CD4-positive, alpha-beta T cell treated with Interleukin-4 for 1 hour (primary cell): ENCODE measurements around the gene KRT81.
A peak's percentile ranks its signal among the peaks of the same experiment; 100 is the strongest.
"Not testable (repeated sequence)": the region's sequence is repeated elsewhere in the genome, so short reads cannot be mapped to it uniquely, and the experiment has no call there.

Source experiments
- DNase-seq, 2 donors: peaks; one replicate each; pipeline ENCODE4 v3.0.0-alpha.2; 2020 to 2022

The KRT81 gene

DNA sequence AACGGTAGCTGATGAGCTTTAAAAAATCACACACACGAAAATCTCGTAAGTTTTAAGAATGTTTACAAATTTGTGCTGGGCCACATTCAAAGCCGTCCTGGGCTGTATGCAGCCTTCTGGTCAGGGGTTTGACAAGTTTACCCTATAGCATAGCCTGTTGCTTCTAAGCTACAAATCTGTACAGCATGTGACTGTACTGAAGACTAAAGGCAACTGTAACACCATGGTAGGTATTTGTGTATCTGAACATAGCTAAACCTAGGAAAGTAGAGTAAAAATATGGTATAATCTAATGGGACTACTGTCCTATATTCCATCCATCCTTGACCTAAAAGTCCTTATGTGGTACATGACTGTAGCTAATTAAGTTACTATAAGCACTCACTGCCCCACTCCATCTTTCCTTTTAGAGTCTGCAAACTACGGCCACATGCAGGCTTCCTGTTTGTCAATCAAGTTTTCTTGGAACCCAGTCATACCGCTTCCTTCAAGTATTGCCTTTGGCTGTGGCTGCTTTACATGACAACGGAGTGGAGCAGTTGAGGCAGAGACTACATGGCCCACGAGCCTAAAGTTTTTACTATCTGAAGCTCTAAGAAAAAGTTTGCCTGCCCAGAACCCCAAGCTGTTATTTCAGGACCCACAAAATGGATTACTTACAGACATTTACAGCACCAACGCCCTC is 39.8 kb downstream of the KRT81 start:
- no peak for DNase-seq

- no peak for DNase-seq
These were observed 41.0 kb downstream of the KRT81 start for GRCh38 chr12:52250048-52250990.

DNA sequence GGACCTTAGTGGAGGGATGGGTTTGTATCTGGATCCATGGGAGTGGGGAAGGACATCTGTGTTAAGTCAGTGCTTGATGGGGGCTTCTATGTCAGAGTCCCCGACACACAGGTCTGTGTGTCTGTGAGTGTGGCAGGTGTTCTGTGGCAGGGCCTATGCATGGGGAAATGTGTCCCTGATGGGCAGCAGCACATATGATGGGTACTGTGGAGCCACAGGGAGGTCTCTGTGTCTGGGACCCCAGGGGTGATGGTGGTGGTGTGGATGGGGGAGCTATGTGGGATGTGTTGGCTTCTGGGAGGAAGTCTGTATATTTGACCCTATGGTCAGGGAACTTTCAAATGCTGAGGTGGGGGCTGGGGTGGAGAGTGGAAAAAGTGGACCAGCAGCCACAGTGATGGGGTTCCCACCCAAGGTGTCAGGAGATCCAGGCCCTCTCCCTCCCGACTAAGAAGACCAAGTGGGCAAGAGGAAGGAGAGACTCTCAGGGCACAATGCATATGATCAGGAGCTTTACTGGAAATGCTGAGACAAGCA is 41.8 kb downstream of the KRT81 start:
- no peak for DNase-seq

DNA sequence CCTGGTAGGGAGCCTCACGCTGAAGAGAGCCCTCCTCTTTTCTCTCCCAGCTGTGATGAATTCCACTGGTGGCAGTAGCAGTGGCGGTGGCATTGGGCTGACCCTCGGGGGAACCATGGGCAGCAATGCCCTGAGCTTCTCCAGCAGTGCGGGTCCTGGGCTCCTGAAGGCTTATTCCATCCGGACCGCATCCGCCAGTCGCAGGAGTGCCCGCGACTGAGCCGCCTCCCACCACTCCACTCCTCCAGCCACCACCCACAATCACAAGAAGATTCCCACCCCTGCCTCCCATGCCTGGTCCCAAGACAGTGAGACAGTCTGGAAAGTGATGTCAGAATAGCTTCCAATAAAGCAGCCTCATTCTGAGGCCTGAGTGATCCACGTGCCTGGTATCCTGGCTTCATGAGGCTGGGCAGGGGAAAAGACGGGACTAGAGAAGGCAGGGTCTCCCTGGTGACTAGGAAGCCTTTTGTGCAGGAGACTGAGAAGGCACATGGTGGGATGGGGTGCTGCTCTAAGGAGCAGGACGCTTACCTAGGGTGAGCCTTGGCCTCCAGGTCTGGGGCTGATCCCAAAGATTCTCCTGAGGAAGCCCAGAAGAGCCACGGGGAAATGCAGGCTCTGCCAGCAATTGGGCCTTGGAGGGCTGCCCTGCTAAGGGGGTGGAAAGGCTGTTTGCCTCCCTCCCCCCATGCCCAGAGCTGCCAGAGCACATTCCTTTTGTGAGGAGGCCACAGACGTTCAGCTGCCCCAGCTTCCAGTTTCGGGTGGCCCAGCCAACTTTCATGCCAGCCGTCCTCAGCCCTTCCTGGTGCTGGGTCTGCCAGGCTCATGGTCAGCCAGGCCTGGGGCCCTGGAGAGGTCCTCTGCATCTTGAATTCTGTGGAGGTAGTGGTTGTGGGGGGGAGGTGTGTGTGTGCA is 42.5 kb downstream of the KRT81 start:
- no peak for DNase-seq

GRCh38 chr12:52247622-52248540 is 43.5 kb downstream of the KRT81 start:
- DNase-seq = no peak

- no peak for DNase-seq
These were observed 44.4 kb downstream of the KRT81 start for GRCh38 chr12:52246720-52247621.

GRCh38 chr12:52245962-52246569 is 45.3 kb downstream of the KRT81 start:
- DNase-seq = no peak

DNA sequence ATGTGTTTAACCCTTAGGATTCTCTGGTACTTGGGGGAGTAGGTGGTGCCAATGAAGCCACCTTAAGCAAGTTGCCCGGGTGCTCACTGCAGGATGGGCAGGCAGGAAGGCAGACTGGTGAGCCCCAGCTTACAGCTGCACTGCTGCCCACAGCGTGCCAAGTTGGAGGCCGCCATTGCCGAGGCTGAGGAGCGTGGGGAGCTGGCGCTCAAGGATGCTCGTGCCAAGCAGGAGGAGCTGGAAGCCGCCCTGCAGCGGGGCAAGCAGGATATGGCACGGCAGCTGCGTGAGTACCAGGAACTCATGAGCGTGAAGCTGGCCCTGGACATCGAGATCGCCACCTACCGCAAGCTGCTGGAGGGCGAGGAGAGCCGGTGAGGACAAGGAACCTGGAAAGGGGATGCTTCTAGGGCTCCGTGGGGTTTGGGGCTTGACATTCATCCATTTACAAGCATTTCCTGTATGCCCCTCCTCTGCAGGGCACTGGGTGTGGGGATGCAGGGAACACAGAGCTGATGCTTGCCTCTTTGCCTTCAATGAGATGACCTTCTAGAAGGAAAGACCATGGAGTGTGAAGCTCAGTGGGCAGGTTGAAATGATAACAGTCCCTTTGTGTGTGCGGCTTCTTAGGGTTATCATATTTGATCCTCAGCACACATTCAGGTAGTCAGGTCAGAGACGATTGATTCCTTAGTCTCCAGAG is 45.9 kb downstream of the KRT81 start:
- DNase-seq = no peak

DNA sequence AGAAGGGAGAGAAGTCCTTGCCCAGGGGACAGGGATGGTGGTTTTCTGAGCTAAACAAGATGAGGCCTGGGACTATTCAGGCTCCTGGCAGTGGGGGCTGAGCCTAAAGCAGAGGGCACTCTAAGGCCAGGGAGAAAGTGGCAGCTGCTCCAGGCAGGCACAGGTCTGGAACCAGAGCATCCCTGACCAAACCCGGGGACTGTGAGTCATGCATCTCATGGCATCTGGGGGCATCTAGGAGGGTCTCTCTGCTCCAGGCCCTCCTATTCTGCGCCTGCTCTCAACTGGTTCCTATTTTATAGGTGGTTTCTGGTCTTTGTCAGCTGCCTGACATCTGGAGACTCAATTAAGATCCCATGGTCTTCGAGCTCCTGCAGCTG is 46.7 kb downstream of the KRT81 start:
- DNase-seq = no peak

DNA sequence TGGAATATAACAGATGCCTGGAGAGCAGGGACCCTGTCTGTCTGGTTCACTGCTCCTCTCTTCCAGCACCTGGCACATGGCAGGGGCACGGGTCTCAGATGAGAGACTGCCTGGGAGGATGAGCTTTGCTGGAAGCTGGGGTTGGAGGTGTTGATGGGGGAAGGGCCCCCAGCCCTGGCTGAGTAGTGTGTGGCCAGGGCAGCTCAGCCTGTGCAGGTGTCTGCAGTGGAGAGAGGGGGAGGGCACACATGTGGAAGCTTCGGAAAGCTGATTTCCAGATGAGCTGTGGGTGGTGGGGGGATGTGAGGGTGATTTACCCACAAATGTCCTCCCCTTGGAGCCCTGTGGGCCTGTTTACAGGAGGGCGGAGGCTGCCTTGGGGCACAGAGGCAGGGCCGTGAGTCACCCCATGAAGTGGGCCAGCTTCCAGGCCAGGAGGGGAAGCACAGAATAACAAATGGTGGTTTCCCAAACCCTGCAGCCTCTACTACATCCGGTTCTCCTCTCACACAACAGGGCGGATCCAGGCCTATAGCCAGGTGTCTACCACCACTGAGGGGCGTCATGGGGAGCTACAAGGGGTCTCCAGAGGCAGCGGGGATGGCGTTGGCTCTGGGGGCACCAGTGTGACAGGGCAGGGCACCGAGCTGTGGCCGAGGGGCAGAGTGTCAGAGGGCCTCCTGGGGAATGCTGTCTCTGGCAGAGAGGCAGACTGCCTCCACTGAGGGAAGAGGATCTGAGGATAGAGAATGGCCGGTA is 47.3 kb downstream of the KRT81 start:
- DNase-seq = peak; percentile 57 to 75

GRCh38 chr12:52243259-52243855 is 48.0 kb downstream of the KRT81 start:
- DNase-seq = no peak

DNA sequence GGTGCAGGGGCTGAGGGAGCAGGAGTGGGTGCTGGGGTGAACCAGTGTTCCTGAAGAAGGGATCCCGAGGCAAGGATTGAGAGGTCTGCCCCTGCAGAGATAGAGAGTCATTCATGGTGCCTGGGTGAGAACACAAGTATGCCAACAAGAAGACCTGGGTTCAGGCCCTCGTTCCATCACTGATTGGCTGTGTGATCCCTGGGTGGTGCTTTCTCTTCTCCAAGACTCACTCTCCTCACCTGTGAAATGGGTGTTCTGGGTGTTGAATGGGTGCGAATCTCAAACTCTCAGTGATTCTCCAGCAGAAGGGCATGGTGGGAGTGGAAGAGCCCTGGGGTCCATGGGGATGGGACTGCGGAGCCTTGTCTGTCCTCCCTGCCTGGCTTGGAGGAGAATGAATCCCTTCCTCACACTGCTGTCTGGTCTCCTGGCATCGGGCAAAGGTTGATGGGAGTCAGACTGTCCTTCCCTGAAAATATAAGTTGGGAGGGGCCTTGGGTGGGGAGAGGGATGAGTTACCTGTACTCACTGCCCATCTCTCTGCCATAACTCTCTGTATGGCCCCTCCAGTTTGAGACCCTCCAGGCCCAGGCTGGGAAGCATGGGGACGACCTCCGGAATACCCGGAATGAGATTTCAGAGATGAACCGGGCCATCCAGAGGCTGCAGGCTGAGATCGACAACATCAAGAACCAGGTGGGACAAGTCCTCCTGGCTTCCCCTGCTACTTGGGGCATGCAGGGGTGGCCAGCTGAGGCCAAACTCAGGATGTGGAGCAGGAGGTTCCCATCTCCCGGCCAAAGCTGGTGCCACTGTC is 48.7 kb downstream of the KRT81 start:
- no peak for DNase-seq

- DNase-seq = no peak
These were observed 50.0 kb downstream of the KRT81 start for GRCh38 chr12:52241205-52241842.

GRCh38 chr12:52240247-52240646 is 51.1 kb downstream of the KRT81 start:
- DNase-seq = not testable (repeated sequence)

DNA sequence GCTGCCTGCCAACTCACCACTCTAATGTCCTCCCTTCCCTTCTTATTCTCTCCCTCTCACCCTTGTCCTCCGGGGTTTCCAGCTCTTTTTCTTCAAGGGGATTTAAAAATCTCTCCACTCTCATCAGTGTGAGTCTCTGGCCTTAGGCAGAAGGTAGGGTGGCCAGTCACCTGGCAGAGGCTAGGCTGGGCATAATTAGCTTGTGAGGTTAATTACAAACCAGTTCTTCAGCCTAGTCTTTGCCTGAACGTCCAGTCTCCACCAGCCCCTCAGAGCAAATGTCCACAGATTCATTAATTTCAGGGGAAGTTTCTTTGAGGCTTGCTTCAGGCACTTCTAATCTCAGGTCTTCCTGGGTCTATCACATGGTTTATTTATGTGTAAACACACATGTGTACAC is 51.6 kb downstream of the KRT81 start:
- no peak for DNase-seq

GRCh38 chr12:52238916-52239646 is 52.3 kb downstream of the KRT81 start:
- DNase-seq = no peak
